ENCODE data around the gene LYRM2. TPM values are rescaled to one million over a fixed set of nuclear protein-coding genes. Genes with fewer than 3 reads are reported as not detected.

LYRM2 gene
- total RNA-seq, 4 donors from 2014 or later: 18.3 to 33.4 (median 21.9) TPM

GRCh38 chr6:89566008-89566800 lies 72.3 kb downstream of the LYRM2 start:
- H3K4me1 ChIP-seq: peaks cover 0 to 25% (median 0%) of the 10 kb centered on the region in 3 donors
- ATAC-seq: no peak
- H3K27me3 ChIP-seq: no peaks in the 10 kb centered on the region
- no peaks in the 10 kb centered on the region for H3K9me3 ChIP-seq
- H3K4me3 ChIP-seq: no peak overlapping the region
- no peak overlapping the region for H3K27ac ChIP-seq
- 90 to 96% methylated on average over 2 to 4 of the region's 10 CpGs for WGBS, 2 donors (ENCODE audit: low coverage in 1 of 2)
- TF ChIP-seq CTCF (IDR thresholded peaks at IDR 0.05) (no peak), POLR2AphosphoS5 (IDR thresholded peaks at IDR 0.05) (no peak), POLR2A (IDR thresholded peaks at IDR 0.05) (no peak), EP300 (IDR thresholded peaks at IDR 0.05) (no peak)
- H3K36me3 ChIP-seq: peaks cover 0 to 18% of the 10 kb centered on the region in 2 donors

GRCh38 chr6:89564752-89565427 lies 73.7 kb downstream of the LYRM2 start:
- no peak for TF ChIP-seq POLR2AphosphoS5 (IDR thresholded peaks at IDR 0.05)
- no peak for TF ChIP-seq EP300 (IDR thresholded peaks at IDR 0.05)
- no peak for TF ChIP-seq CTCF (IDR thresholded peaks at IDR 0.05)
- no peak for TF ChIP-seq POLR2A (IDR thresholded peaks at IDR 0.05)
- Histone ChIP-seq H3K36me3 (peaks cover 0 to 18% of the 10 kb centered on the region in 2 donors), H3K4me3 (no peak overlapping the region), H3K27me3 (no peaks in the 10 kb centered on the region), H3K9me3 (no peaks in the 10 kb centered on the region), H3K4me1 (peaks cover 0 to 25% (median 0%) of the 10 kb centered on the region in 3 donors), H3K27ac (no peak overlapping the region)
- WGBS, 2 donors (ENCODE audit: low coverage in 1 of 2): 52 to 71% methylated on average over 7 to 8 of the region's 8 CpGs
- peak; percentile 48 for ATAC-seq

GRCh38 chr6:89563866-89564265 lies 74.7 kb downstream of the LYRM2 start:
- Histone ChIP-seq H3K27me3 (no peaks in the 10 kb centered on the region), H3K4me3 (no peak overlapping the region), H3K27ac (no peak overlapping the region), H3K9me3 (no peaks in the 10 kb centered on the region), H3K4me1 (peaks cover 0 to 25% (median 0%) of the 10 kb centered on the region in 3 donors), H3K36me3 (peaks cover 0 to 14% of the 10 kb centered on the region in 2 donors)
- TF ChIP-seq POLR2AphosphoS5 (IDR thresholded peaks at IDR 0.05): no peak
- no peak for TF ChIP-seq CTCF (IDR thresholded peaks at IDR 0.05)
- TF ChIP-seq EP300 (IDR thresholded peaks at IDR 0.05): no peak
- no peak for TF ChIP-seq POLR2A (IDR thresholded peaks at IDR 0.05)
- 100% methylated on average over 1 of the region's 1 CpG for WGBS, 2 donors (ENCODE audit: low coverage in 1 of 2)
- ATAC-seq: no peak

- Histone ChIP-seq H3K9me3 (no peaks in the 10 kb centered on the region), H3K36me3 (peaks cover 0 to 5% of the 10 kb centered on the region in 2 donors), H3K4me3 (peak overlapping the region in 1 of 2 donors; percentile 34), H3K27me3 (no peaks in the 10 kb centered on the region), H3K4me1 (peaks cover 0 to 25% (median 0%) of the 10 kb centered on the region in 3 donors), H3K27ac (peak overlapping the region in 1 of 4 donors; percentile 12)
- no peak for TF ChIP-seq POLR2AphosphoS5 (IDR thresholded peaks at IDR 0.05)
- TF ChIP-seq POLR2A (IDR thresholded peaks at IDR 0.05): no peak
- no peak for TF ChIP-seq CTCF (IDR thresholded peaks at IDR 0.05)
- TF ChIP-seq EP300 (IDR thresholded peaks at IDR 0.05): no peak
- ATAC-seq: peak; percentile 48
- WGBS, 2 donors (ENCODE audit: low coverage in 1 of 2): 49 to 58% methylated on average over 12 to 14 of the region's 21 CpGs
These were observed 76.2 kb downstream of the LYRM2 start for GRCh38 chr6:89562093-89562973.
